Activated naive CD8-positive, alpha-beta T cell treated with anti-CD3 and anti-CD28 coated beads, Interleukin-2, amount 50 U/mL, for 24 hours (primary cell): ENCODE results near the gene NUDCD2.

Experiments used
- ATAC-seq: fragments of 150-1000 bp; cut with Tn5 transposase; one replicate; pipeline ENCODE4 v1.10.0; 2021
- DNase-seq: peaks from one replicate; pipeline ENCODE4 v3.0.0; 2021
- H3K27ac Mint-ChIP-seq: one replicate; pipeline ENCODE4 v1.8.0; 2021; ENCODE audit warnings: mild to moderate bottlenecking, mixed read lengths
- H3K27me3 Mint-ChIP-seq: one replicate; pipeline ENCODE4 v1.8.0; 2021; ENCODE audit warnings: mixed read lengths
- H3K36me3 Mint-ChIP-seq: one replicate; pipeline ENCODE4 v1.8.0; 2021; ENCODE audit warnings: low read depth, mixed read lengths
- H3K4me1 Mint-ChIP-seq: one replicate; pipeline ENCODE4 v1.8.0; 2021; ENCODE audit warnings: mixed read lengths
- H3K4me3 Mint-ChIP-seq: one replicate; pipeline ENCODE4 v1.8.0; 2021; ENCODE audit warnings: mild to moderate bottlenecking, moderate library complexity, mixed read lengths
- H3K9me3 Mint-ChIP-seq: one replicate; pipeline ENCODE4 v1.8.0; 2021; ENCODE audit warnings: mixed read lengths

NUDCD2 gene

GRCh38 chr5:163453705-163454104, 6.2 kb downstream of the NUDCD2 start:
- Mint-ChIP-seq H3K27me3 (no peaks in the 10 kb centered on the region), H3K9me3 (no peaks in the 10 kb centered on the region), H3K36me3 (peaks cover 51% of the 10 kb centered on the region), H3K4me3 (no peak overlapping the region), H3K4me1 (peaks cover 21% of the 10 kb centered on the region), H3K27ac (no peak overlapping the region)
- no peak for ATAC-seq
- no peak for DNase-seq

DNA sequence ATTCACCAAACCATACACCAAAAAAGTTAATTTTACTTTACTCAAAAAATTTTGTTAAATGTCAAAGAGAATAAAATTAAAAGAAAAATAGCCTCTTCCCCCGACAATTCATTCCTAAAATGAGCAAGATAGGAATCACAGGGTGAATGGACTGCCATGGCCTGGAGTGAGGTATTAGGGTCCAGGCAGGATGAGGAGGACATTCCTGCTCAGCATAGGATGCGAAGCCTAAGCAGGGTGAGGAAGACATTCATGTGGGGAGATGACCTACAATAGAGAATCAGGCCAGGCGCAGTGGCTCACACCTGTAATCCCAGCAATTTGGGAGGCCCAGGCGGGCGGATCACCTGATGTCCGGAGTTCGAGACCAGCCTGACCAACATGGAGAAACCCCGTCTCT, 8.4 kb downstream of the NUDCD2 start:
- Mint-ChIP-seq H3K27ac (no peak overlapping the region), H3K4me1 (peaks cover 11% of the 10 kb centered on the region), H3K36me3 (peaks cover 65% of the 10 kb centered on the region), H3K4me3 (no peak overlapping the region), H3K9me3 (no peaks in the 10 kb centered on the region), H3K27me3 (no peaks in the 10 kb centered on the region)
- DNase-seq (no peak), ATAC-seq (no peak)

GRCh38 chr5:163448491-163448890, 11.4 kb downstream of the NUDCD2 start:
- H3K36me3 Mint-ChIP-seq = peaks cover 67% of the 10 kb centered on the region
- DNase-seq (no peak), ATAC-seq (no peak)
- no peaks in the 10 kb centered on the region for H3K27me3 Mint-ChIP-seq
- H3K9me3 Mint-ChIP-seq = no peaks in the 10 kb centered on the region
- H3K4me1 Mint-ChIP-seq = peaks cover 2% of the 10 kb centered on the region
- no peak overlapping the region for H3K4me3 Mint-ChIP-seq
- no peak overlapping the region for H3K27ac Mint-ChIP-seq

- Mint-ChIP-seq H3K4me1 (peaks cover 2% of the 10 kb centered on the region), H3K36me3 (peaks cover 69% of the 10 kb centered on the region), H3K27ac (no peak overlapping the region), H3K9me3 (no peaks in the 10 kb centered on the region), H3K27me3 (no peaks in the 10 kb centered on the region), H3K4me3 (no peak overlapping the region)
- DNase-seq = no peak
- ATAC-seq = no peak
Observed at GRCh38 chr5:163447875-163448274, 12.0 kb downstream of the NUDCD2 start.

DNA sequence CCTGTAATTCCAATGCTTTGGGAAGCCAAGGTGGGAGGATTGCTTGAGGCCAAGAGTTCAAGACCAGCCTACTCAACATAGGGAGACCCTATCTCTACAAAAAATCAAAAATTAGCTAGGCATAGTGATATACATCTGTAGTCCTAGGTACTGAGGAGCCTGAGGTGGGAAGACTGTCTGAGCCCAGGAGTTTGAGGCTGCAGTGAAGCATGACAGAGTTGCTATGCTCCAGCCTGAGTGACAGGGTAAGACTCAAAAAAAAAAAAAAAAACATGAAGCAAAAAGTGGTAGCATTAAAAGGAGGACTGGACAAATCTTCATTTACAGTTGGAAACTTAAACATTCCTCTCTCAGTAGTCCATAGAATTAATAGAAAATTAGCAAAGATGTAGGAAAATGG, 12.7 kb downstream of the NUDCD2 start:
- H3K27ac Mint-ChIP-seq = no peak overlapping the region
- ATAC-seq = no peak
- peaks cover 71% of the 10 kb centered on the region for H3K36me3 Mint-ChIP-seq

GRCh38 chr5:163445345-163445744, 14.6 kb downstream of the NUDCD2 start:
- ATAC-seq = no peak
- Mint-ChIP-seq H3K4me1 (peaks cover 8% of the 10 kb centered on the region), H3K9me3 (no peaks in the 10 kb centered on the region), H3K27me3 (no peaks in the 10 kb centered on the region), H3K27ac (no peak overlapping the region), H3K4me3 (no peak overlapping the region), H3K36me3 (peaks cover 74% of the 10 kb centered on the region)
- no peak for DNase-seq

More for the DNA sequence above, 12.7 kb downstream of the NUDCD2 start:
- DNase-seq = no peak
- Mint-ChIP-seq H3K9me3 (no peaks in the 10 kb centered on the region), H3K4me3 (no peak overlapping the region), H3K27me3 (no peaks in the 10 kb centered on the region), H3K4me1 (peaks cover 2% of the 10 kb centered on the region)

DNA sequence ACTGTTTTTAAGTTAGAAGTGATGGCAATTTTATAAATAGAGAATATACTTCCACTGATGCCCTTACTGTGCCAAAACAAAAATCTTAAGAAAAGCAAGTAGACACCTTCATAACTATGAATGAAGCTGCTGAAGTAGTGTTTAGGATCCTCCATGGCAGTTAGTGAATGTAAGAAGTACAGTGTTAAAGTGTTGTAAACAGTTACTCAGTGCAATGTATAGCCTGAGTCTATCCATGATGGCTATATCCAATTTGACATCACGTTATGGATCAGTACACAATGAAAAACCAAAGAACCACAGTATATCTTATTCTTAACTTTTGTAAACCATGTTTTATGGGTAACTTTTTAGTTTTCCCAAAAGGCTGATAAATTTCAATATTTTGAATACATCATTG, 15.4 kb downstream of the NUDCD2 start:
- DNase-seq (no peak), ATAC-seq (no peak)
- H3K27me3 Mint-ChIP-seq = no peaks in the 10 kb centered on the region
- H3K36me3 Mint-ChIP-seq = peaks cover 77% of the 10 kb centered on the region
- no peak overlapping the region for H3K27ac Mint-ChIP-seq
- H3K4me1 Mint-ChIP-seq = peaks cover 15% of the 10 kb centered on the region
- H3K9me3 Mint-ChIP-seq = no peaks in the 10 kb centered on the region
- no peak overlapping the region for H3K4me3 Mint-ChIP-seq

GRCh38 chr5:163440954-163441353, 18.9 kb downstream of the NUDCD2 start:
- Mint-ChIP-seq H3K27ac (no peak overlapping the region), H3K4me3 (no peak overlapping the region), H3K36me3 (peaks cover 49% of the 10 kb centered on the region), H3K9me3 (no peaks in the 10 kb centered on the region), H3K4me1 (peaks cover 38% of the 10 kb centered on the region), H3K27me3 (no peaks in the 10 kb centered on the region)
- no peak for ATAC-seq
- no peak for DNase-seq

GRCh38 chr5:163439092-163439425, 20.8 kb downstream of the NUDCD2 start:
- Mint-ChIP-seq H3K9me3 (no peaks in the 10 kb centered on the region), H3K27ac (peak overlapping the region; percentile 23), H3K4me3 (peak overlapping the region; percentile 89), H3K4me1 (peaks cover 44% of the 10 kb centered on the region), H3K36me3 (peaks cover 38% of the 10 kb centered on the region), H3K27me3 (no peaks in the 10 kb centered on the region)
- ATAC-seq (peak; percentile 17), DNase-seq (no peak)

DNA sequence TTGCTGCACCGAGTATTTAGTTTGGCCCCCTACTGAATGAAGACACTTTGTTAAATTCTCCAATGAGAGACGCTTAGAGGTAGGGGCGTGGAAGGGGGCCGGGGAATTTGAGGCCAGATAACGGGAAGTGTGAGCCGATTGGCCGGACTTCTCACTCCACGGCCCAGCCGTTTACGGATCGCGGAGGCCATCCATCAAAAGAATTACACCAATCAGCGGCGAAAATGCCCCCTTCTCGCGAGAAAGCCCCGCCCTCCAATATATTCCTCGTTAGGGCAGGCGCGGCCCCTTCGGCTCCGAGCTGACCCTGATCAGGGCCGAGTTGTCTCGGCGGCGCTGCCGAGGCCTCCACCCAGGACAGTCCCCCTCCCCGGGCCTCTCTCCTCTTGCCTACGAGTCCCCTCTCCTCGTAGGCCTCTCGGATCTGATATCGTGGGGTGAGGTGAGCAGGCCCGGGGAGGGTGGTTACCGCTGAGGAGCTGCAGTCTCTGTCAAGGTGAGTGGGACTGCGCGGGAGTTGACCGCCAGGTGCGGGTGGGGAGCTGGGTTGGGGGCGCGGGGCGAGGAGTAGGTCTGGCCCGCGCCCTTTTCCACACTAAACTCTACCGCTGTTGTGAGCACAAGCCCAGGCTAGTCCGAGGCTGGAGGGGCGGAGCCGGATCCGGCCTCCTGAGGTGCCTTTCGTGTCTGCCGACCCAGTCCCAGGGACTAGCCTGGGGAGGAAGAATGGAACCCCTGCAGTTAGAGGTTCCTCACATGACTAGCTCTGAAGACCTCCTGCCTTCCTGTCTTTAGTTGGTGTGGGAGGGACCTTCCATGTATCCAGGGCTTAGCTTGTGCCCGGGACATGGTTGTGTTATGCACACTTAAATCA, 22.4 kb downstream of the NUDCD2 start, which contains the start of gene CCNG1:
TSS of gene CCNG1 (plus strand) at position 287 of the 874 bp plus-strand sequence. CDS start 1,662 bp downstream, outside the sequence.
- peaks cover 44% of the 10 kb centered on the region for H3K4me1 Mint-ChIP-seq
- peak within 1 kb of the TSS; percentile 89 for H3K4me3 Mint-ChIP-seq
- DNase-seq (peak; percentile 87), ATAC-seq (peak; percentile 97)
- H3K27me3 Mint-ChIP-seq = peaks cover 2% of the 10 kb centered on the region
- H3K36me3 Mint-ChIP-seq = peaks cover 25% of the 10 kb centered on the region
- H3K27ac Mint-ChIP-seq = peak within 1 kb of the TSS; percentile 86
- H3K9me3 Mint-ChIP-seq = no peaks in the 10 kb centered on the region

GRCh38 chr5:163437011-163437308, 22.9 kb downstream of the NUDCD2 start:
- H3K27me3 Mint-ChIP-seq = peaks cover 2% of the 10 kb centered on the region
- H3K4me1 Mint-ChIP-seq = peaks cover 44% of the 10 kb centered on the region
- DNase-seq (no peak), ATAC-seq (no peak)
- no peaks in the 10 kb centered on the region for H3K9me3 Mint-ChIP-seq
- peaks cover 19% of the 10 kb centered on the region for H3K36me3 Mint-ChIP-seq
- H3K4me3 Mint-ChIP-seq = peak overlapping the region; percentile 89
- peak overlapping the region; percentile 86 for H3K27ac Mint-ChIP-seq

GRCh38 chr5:163436515-163436914, 23.4 kb downstream of the NUDCD2 start:
- Mint-ChIP-seq H3K9me3 (no peaks in the 10 kb centered on the region), H3K4me1 (peaks cover 44% of the 10 kb centered on the region), H3K4me3 (peak overlapping the region; percentile 89), H3K36me3 (peaks cover 18% of the 10 kb centered on the region), H3K27me3 (peaks cover 2% of the 10 kb centered on the region), H3K27ac (peak overlapping the region; percentile 86)
- DNase-seq = no peak
- no peak for ATAC-seq

DNA sequence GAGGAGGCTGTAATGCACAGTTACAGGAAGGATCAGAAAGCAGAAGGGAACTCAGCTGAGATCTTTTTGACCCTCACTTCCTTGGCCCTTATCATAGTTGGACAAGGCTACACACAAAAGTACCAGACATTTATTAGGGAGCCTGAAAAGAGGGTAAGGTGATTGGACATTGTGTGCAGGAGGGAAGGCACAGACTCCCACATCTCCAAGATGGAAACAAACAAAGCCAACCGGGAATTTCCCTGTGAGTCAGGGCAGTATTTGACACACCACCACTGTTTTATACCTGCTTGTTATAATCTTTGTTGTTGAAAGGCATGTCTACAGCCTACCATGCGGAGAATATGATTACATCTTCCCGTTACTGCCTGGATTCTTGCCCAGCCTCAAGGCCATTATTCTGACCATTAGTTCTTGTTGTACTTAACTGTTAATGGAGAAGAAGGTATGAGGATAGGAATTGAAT, 25.5 kb downstream of the NUDCD2 start:
- H3K27me3 Mint-ChIP-seq = peaks cover 2% of the 10 kb centered on the region
- H3K4me3 Mint-ChIP-seq = no peak overlapping the region
- H3K4me1 Mint-ChIP-seq = peaks cover 29% of the 10 kb centered on the region
- no peak overlapping the region for H3K27ac Mint-ChIP-seq
- ATAC-seq (no peak), DNase-seq (no peak)
- H3K9me3 Mint-ChIP-seq = no peaks in the 10 kb centered on the region
- peaks cover 2% of the 10 kb centered on the region for H3K36me3 Mint-ChIP-seq

DNA sequence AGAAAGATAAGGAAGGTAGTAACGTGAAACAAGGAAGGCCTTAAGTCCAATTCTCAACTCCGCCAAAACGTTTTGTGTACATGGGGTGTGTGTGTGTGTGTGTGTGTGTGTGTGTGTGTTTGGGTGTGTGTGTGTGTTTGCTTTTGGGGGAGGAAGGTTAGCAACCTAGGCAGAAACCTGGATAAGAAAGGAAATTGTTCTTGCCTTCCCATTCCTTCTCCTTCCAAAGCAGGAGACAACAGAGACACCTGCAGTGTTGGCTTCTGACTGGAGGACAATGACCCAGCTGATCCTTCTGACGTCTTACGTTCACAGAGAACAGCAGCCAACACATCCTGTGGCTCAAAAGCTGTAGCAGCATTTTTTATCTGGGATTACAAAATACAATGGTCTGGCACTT, 26.6 kb downstream of the NUDCD2 start:
- H3K9me3 Mint-ChIP-seq = no peaks in the 10 kb centered on the region
- no peaks in the 10 kb centered on the region for H3K36me3 Mint-ChIP-seq
- DNase-seq (no peak), ATAC-seq (no peak)
- H3K27me3 Mint-ChIP-seq = peaks cover 2% of the 10 kb centered on the region
- no peak overlapping the region for H3K4me3 Mint-ChIP-seq
- H3K27ac Mint-ChIP-seq = no peak overlapping the region
- peaks cover 19% of the 10 kb centered on the region for H3K4me1 Mint-ChIP-seq

GRCh38 chr5:163432544-163432943, 27.4 kb downstream of the NUDCD2 start:
- Mint-ChIP-seq H3K4me3 (no peak overlapping the region), H3K36me3 (no peaks in the 10 kb centered on the region), H3K27me3 (peaks cover 2% of the 10 kb centered on the region), H3K4me1 (peaks cover 15% of the 10 kb centered on the region), H3K9me3 (no peaks in the 10 kb centered on the region), H3K27ac (no peak overlapping the region)
- ATAC-seq (no peak), DNase-seq (no peak)
